ENCODE results near the gene SEC23A. TPM values are rescaled to one million over a fixed set of nuclear protein-coding genes. Genes with fewer than 3 reads are reported as not detected.
"Not testable (repeated sequence)": the region's sequence is repeated elsewhere in the genome, so short reads cannot be mapped to it uniquely, and the experiment has no call there.

SEC23A gene
- total RNA-seq, 2 donors from 2014 or later, result 59.1 to 60.0 TPM

DNA sequence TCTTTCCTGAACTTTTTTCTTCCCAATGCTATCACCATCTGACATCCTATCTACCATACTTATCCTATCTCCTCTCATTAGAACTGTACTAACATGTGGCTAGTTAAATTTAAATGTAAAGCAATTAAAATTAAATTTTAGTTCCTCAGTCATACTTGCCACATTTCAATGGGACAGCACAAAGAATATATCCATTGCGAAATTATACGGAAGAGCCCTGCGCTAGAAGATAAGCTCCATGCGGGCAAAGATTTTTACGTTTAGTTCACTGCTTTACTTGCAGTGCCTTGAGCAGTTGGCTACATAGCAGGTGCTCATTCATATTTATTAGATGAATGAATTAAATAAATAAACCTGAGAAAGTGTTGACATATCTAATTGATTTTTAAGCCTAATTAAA is 33.1 kb downstream of the SEC23A start:
- Mint-ChIP-seq H3K27me3 (no peaks in the 10 kb centered on the region), H3K36me3 (peaks cover 23% of the 10 kb centered on the region), H3K9me3 (no peaks in the 10 kb centered on the region), H3K4me1 (ENCODE audit: low read depth in 2 of 2) (peaks cover 0 to 6% of the 10 kb centered on the region in 2 donors), H3K4me3 (no peak overlapping the region), H3K27ac (no peak overlapping the region)
- DNase-seq (ENCODE audit: low spot score), result no peak
- no peak for ATAC-seq

GRCh38 chr14:39069169-39069805 is 33.7 kb downstream of the SEC23A start:
- not testable (repeated sequence) for H3K27me3 Mint-ChIP-seq; H3K27ac Mint-ChIP-seq; ATAC-seq; H3K9me3 Mint-ChIP-seq; DNase-seq (ENCODE audit: low spot score); H3K4me1 Mint-ChIP-seq (ENCODE audit: low read depth in 2 of 2); H3K4me3 Mint-ChIP-seq
- peaks cover 23% of the 10 kb centered on the region for H3K36me3 Mint-ChIP-seq

- no peaks in the 10 kb centered on the region for H3K27me3 Mint-ChIP-seq
- DNase-seq (ENCODE audit: low spot score) (no peak), ATAC-seq (no peak)
- peaks cover 49% of the 10 kb centered on the region for H3K36me3 Mint-ChIP-seq
- H3K4me3 Mint-ChIP-seq, result no peak overlapping the region
- no peaks in the 10 kb centered on the region for H3K4me1 Mint-ChIP-seq (ENCODE audit: low read depth in 2 of 2)
- no peak overlapping the region for H3K27ac Mint-ChIP-seq
- H3K9me3 Mint-ChIP-seq, result peaks cover 3% of the 10 kb centered on the region
Observed at GRCh38 chr14:39060818-39061437, 42.1 kb downstream of the SEC23A start.

- ATAC-seq, result no peak
- Mint-ChIP-seq H3K27ac (no peak overlapping the region), H3K36me3 (peaks cover 51% of the 10 kb centered on the region), H3K27me3 (no peaks in the 10 kb centered on the region), H3K4me3 (no peak overlapping the region), H3K4me1 (ENCODE audit: low read depth in 2 of 2) (no peaks in the 10 kb centered on the region), H3K9me3 (peaks cover 3% of the 10 kb centered on the region)
- DNase-seq (ENCODE audit: low spot score), result no peak
Observed at GRCh38 chr14:39055786-39056474, 47.1 kb downstream of the SEC23A start.

DNA sequence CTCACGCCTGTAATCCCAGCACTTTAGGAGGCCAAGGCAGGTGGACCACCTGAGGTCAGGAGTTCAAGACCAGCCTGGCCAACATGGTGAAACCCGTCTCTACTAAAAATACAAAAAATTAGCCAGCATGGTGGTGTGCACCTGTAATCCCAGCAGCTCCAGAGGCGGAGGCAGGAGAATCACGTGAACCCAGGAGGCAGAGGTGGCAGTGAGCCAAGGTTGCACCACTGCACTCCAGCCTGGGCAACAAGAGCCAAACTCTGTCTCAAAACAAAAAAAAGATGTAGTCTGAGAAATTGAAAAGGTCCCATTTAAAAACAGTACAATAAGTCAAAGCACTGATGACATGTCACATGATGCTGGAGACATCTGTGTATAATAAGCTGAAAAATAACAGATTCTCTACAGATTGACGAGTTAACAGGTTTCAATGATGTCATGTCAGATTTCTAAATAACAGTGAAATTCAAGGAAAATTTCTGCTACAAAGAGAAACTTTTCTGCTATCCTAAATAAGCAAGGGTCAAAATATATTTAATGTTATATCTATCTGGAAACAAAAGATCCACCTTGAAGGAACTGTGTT is 50.1 kb downstream of the SEC23A start:
- not testable (repeated sequence) for ATAC-seq; DNase-seq (ENCODE audit: low spot score); H3K9me3 Mint-ChIP-seq; H3K27me3 Mint-ChIP-seq; H3K4me3 Mint-ChIP-seq; H3K4me1 Mint-ChIP-seq (ENCODE audit: low read depth in 2 of 2); H3K27ac Mint-ChIP-seq
- peaks cover 42% of the 10 kb centered on the region for H3K36me3 Mint-ChIP-seq

DNA sequence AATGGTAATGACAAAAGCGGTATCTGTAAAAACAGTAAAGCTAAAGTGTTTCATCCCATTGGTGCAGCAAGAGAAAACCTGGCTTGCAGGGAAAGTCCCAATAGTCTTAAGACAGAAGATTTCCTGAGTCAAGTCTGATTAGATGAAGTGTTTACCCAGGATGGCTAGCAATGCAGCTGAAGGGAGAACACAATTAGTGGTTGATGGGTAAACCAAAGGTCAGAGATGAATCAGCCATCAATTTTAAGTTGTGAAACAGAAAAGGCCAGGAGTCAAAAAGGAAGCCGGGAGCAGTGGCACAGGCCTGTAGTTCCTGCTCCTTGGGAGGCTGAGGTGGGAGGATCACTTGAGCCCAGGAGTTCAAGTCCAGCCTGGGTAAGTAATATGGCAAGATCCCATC is 52.6 kb downstream of the SEC23A start:
- Mint-ChIP-seq H3K27me3 (no peaks in the 10 kb centered on the region), H3K27ac (no peak overlapping the region), H3K4me1 (ENCODE audit: low read depth in 2 of 2) (peaks cover 5 to 9% of the 10 kb centered on the region in 2 donors), H3K36me3 (peaks cover 52% of the 10 kb centered on the region), H3K4me3 (no peak overlapping the region), H3K9me3 (no peaks in the 10 kb centered on the region)
- DNase-seq (ENCODE audit: low spot score), result no peak
- no peak for ATAC-seq

DNA sequence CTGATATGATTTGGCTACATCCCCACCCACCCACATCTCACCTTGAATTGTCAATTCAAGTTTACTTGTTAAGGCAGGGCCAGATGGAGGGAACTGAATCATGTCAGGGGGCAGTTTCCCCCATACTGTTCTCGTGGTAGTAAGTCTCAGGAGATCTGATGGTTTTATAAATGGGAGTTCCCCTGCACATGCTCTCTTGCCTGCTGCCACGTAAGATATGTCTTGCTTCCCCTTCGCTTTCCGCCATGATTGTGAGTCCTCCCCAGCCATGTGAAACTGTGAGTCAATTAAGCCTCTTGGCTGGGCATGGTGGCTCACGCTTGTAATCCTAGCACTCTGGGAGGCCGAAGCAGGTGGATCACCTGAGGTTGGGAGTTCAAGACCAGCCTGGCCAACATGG is 57.1 kb downstream of the SEC23A start:
- not testable (repeated sequence) for H3K4me3 Mint-ChIP-seq; ATAC-seq; H3K27ac Mint-ChIP-seq; DNase-seq (ENCODE audit: low spot score); H3K27me3 Mint-ChIP-seq; H3K9me3 Mint-ChIP-seq
- peaks cover 5 to 14% of the 10 kb centered on the region in 2 donors for H3K4me1 Mint-ChIP-seq (ENCODE audit: low read depth in 2 of 2)
- peaks cover 36% of the 10 kb centered on the region for H3K36me3 Mint-ChIP-seq

DNA sequence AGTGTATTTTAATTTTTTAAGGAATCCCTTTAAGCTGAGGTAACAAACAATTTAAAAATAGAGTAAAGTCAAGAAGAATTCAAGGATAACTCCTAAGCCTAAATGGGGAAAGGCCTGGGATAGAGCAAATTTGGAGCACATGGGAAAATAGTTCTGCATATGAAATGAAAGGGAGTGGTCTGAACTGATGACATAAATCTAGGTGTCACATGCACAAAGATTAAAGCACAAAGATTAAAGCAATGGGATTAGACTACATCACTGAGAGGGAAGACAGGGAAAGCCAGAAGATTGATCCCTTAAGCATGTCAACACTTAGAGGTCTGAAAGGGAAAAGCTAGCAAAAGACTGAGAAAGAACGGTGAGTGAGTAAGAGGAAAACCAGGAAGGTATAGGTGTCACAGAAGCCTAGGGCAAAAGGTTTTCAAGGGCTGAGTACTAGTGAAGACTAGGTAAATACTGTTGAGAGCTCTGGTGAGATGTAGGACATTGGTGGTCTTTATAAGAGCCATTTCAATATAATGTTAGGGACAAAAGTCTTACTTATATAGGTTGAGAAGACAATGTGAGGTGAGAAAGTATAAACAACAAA is 59.6 kb downstream of the SEC23A start:
- H3K9me3 Mint-ChIP-seq, result no peaks in the 10 kb centered on the region
- peaks cover 0 to 13% of the 10 kb centered on the region in 2 donors for H3K4me1 Mint-ChIP-seq (ENCODE audit: low read depth in 2 of 2)
- no peak for ATAC-seq
- H3K27ac Mint-ChIP-seq, result no peak overlapping the region
- no peak overlapping the region for H3K4me3 Mint-ChIP-seq
- DNase-seq (ENCODE audit: low spot score), result no peak
- peaks cover 29% of the 10 kb centered on the region for H3K36me3 Mint-ChIP-seq
- H3K27me3 Mint-ChIP-seq, result no peaks in the 10 kb centered on the region

GRCh38 chr14:39040529-39040928 is 62.5 kb downstream of the SEC23A start:
- Mint-ChIP-seq H3K4me3 (no peak overlapping the region), H3K27me3 (no peaks in the 10 kb centered on the region), H3K27ac (no peak overlapping the region), H3K36me3 (peaks cover 13% of the 10 kb centered on the region), H3K9me3 (no peaks in the 10 kb centered on the region), H3K4me1 (ENCODE audit: low read depth in 2 of 2) (peaks cover 0 to 7% of the 10 kb centered on the region in 2 donors)
- no peak for ATAC-seq
- no peak for DNase-seq (ENCODE audit: low spot score)

DNA sequence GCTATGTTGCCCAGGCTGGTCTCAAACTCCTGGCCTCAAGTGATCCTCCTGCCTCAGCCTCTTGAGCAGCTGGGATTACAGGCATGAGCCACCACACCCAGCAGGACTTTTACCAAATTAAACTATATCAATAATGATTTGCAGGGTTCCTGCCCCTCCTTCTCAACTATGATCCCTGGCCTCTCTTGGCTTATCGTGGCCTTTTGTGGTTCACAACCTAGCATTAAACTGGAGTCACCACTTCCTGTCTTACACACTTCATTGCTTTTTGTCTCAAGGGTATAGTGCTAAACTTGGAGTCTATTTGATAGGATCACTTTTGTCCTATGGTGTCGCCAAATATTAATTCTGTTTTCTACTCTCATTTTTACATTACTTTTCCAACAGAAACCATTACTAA is 64.5 kb downstream of the SEC23A start:
- no peak overlapping the region for H3K27ac Mint-ChIP-seq
- no peaks in the 10 kb centered on the region for H3K9me3 Mint-ChIP-seq
- H3K36me3 Mint-ChIP-seq, result peaks cover 11% of the 10 kb centered on the region
- ATAC-seq, result no peak
- H3K4me3 Mint-ChIP-seq, result no peak overlapping the region
- peaks cover 0 to 6% of the 10 kb centered on the region in 2 donors for H3K4me1 Mint-ChIP-seq (ENCODE audit: low read depth in 2 of 2)
- H3K27me3 Mint-ChIP-seq, result no peaks in the 10 kb centered on the region
- no peak for DNase-seq (ENCODE audit: low spot score)

GRCh38 chr14:39036760-39037159 is 66.3 kb downstream of the SEC23A start:
- H3K9me3 Mint-ChIP-seq, result no peaks in the 10 kb centered on the region
- H3K4me1 Mint-ChIP-seq (ENCODE audit: low read depth in 2 of 2), result peaks cover 0 to 3% of the 10 kb centered on the region in 2 donors
- ATAC-seq (no peak), DNase-seq (ENCODE audit: low spot score) (no peak)
- no peak overlapping the region for H3K27ac Mint-ChIP-seq
- no peaks in the 10 kb centered on the region for H3K27me3 Mint-ChIP-seq
- peaks cover 7% of the 10 kb centered on the region for H3K36me3 Mint-ChIP-seq
- no peak overlapping the region for H3K4me3 Mint-ChIP-seq

DNA sequence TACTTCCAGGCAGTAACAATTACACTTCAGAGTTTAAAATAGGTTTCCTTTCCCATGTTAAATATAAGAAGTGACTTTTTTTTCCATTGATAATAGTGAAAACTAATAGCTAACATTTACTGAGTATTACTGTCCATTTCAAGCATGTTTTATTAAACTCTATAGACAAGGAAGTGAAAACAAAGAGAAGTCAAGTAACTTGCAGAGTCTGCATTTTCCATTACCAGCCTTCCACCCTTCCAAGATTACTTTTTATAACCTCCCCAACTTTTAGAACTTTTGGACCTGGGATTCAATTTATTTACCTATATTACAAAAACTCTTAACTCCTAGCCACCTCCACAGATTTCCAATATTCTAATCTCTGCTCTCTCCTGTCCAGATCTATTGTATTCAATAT is 67.7 kb downstream of the SEC23A start:
- Mint-ChIP-seq H3K27ac (no peak overlapping the region), H3K4me1 (ENCODE audit: low read depth in 2 of 2) (peaks cover 0 to 3% of the 10 kb centered on the region in 2 donors), H3K4me3 (no peak overlapping the region), H3K27me3 (no peaks in the 10 kb centered on the region), H3K9me3 (no peaks in the 10 kb centered on the region), H3K36me3 (peaks cover 7% of the 10 kb centered on the region)
- ATAC-seq, result no peak
- no peak for DNase-seq (ENCODE audit: low spot score)

DNA sequence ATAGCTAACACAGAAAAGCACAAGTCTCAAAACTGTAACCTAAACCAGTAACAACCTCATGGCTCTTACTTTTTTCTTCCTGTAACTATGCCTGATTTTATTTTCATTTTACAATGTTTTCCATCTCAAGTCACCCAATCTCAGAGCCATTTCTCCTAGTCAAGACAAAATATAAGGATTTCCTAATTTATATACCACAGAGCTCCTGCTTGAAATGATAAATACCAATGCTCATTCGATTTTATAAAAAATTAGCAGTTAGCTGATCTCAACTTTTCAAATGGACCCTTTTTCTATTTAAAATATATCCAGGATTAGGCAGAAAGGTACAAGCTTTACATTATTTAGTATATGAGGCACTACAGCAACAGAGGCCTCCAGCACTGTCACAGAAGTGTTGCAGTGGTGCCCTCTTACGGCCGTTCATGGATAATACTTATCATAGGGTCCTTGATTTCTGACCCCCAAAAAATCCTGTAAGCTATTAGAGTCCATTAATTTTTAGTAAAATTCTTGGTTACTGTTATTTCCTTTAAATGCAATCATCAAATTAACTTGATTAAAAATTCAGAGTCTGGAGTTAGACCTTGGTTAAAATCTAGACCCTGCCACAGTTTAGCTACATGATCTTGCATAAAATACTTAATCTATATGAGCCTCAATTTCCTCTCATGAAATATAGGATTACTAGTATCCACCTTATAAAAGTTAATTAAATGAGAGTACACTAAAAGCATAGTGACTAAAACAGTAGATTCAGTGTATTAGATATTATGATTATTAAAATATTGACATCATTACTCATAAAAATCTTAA is 68.3 kb downstream of the SEC23A start:
- Mint-ChIP-seq H3K4me1 (ENCODE audit: low read depth in 2 of 2) (peaks cover 0 to 3% of the 10 kb centered on the region in 2 donors), H3K27ac (no peak overlapping the region), H3K4me3 (no peak overlapping the region), H3K36me3 (peaks cover 7% of the 10 kb centered on the region), H3K27me3 (no peaks in the 10 kb centered on the region), H3K9me3 (no peaks in the 10 kb centered on the region)
- ATAC-seq (no peak), DNase-seq (ENCODE audit: low spot score) (no peak)
